ENCODE results near the gene MSANTD4.
"Not testable (repeated sequence)": the region's sequence is repeated elsewhere in the genome, so short reads cannot be mapped to it uniquely, and the experiment has no call there.

MSANTD4 gene

DNA sequence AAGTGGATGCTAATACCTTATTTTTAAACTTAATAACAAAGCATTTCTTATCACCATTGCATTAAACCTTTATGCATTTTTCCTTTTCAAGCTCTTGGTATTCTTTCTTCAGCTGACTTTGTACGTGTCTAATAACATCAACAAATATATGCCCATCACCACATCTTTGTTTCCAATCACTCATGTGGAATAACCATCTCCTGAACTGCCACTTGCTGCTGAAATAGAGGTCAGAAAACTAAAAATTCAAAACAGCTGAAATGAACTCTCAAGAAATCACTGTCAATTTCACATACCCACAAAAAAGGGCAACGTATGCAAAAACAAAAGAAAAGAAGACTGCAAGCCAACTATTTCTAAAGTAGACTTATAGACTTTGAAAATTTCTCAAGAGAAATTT, 7.4 kb downstream of the MSANTD4 start:
- ChIA-PET CTCF (no interaction called here), POLR2A (no interaction called here)
- TF ChIP-seq, protein P1, sequence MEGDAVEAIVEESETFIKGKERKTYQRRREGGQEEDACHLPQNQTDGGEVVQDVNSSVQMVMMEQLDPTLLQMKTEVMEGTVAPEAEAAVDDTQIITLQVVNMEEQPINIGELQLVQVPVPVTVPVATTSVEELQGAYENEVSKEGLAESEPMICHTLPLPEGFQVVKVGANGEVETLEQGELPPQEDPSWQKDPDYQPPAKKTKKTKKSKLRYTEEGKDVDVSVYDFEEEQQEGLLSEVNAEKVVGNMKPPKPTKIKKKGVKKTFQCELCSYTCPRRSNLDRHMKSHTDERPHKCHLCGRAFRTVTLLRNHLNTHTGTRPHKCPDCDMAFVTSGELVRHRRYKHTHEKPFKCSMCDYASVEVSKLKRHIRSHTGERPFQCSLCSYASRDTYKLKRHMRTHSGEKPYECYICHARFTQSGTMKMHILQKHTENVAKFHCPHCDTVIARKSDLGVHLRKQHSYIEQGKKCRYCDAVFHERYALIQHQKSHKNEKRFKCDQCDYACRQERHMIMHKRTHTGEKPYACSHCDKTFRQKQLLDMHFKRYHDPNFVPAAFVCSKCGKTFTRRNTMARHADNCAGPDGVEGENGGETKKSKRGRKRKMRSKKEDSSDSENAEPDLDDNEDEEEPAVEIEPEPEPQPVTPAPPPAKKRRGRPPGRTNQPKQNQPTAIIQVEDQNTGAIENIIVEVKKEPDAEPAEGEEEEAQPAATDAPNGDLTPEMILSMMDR (IDR thresholded peaks at IDR 0.05; ENCODE audit: insufficient read depth, low read length, missing control alignments) = no peak
- no peak for DNase-seq (ENCODE audit: low read depth, low spot score)
- no peak overlapping the region for H3K4me3 ChIP-seq (ENCODE audit: low read depth, low read length)

DNA sequence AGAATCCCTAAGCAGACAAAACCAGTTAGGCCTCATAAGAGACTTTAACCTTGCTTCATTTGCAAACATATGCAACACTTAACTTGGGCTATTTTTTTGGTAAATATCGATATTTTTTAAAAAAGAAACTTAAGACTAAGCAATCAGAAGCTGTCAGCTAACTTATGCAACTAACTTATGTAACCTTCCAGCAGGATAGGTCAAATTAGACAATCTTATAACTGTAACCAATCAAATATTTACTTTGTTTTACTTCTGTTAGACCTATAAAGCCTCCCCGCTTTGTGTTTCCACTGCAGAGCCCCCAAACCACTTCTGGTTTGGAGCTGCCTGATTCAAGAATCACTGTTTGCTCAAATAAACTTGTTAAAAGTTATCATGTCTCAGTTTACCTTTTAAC, 8.0 kb downstream of the MSANTD4 start:
- TF ChIP-seq, protein P1 (IDR thresholded peaks at IDR 0.05; ENCODE audit: insufficient read depth, low read length, missing control alignments) = no peak
- ChIA-PET POLR2A (no interaction called here), CTCF (no interaction called here)
- no peak for DNase-seq (ENCODE audit: low read depth, low spot score)
- no peak overlapping the region for H3K4me3 ChIP-seq (ENCODE audit: low read depth, low read length)

DNA sequence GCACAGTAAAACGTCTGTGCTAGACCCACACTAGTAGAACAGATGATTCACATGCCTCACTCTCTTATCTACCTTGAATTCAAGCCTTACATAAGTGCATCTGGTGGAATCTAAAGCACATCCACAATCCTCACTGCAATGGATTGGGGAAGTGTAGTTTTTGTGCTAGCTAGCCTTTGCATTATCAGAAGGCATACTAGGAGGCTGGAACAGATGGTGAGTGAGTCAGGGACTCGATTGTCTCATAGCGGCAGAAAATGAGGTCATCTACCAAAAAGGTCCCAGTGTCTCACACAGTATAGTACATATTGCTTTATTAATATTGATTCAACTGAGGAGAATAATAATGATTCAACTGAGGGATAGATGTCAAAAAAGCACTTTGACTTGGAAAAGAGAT, 9.3 kb downstream of the MSANTD4 start:
- peak; percentile 34 for DNase-seq (ENCODE audit: low read depth, low spot score)
- CTCF ChIA-PET = no interaction called here

DNA sequence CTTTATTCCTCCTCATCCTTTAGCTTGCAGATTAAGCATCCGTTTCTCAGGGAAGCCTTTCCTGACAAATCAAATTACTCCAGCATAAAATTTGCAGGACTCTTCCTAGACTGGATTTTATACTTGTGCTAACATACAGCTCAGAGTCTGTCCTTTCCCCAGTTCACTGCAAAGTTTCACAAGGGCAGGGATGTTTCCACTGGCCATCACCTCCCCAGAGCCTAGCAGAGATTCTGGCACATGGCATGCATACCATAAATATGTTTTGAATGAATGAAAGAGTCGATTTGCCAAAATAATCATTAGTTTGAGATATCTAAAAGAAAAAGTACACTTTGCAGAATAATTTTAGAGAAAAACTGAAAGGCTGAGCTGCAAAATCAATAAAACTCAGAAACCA, 10.6 kb downstream of the MSANTD4 start:
- DNase-seq (ENCODE audit: low read depth, low spot score) = no peak
- TF ChIP-seq, protein P1 (IDR thresholded peaks at IDR 0.05; ENCODE audit: insufficient read depth, low read length, missing control alignments) = no peak
- no peak overlapping the region for H3K4me3 ChIP-seq (ENCODE audit: low read depth, low read length)
- CTCF ChIA-PET = no interaction called here
- POLR2A ChIA-PET = no interaction called here

More for the DNA sequence above, 9.3 kb downstream of the MSANTD4 start:
- TF ChIP-seq, protein P1 (IDR thresholded peaks at IDR 0.05; ENCODE audit: insufficient read depth, low read length, missing control alignments) = no peak
- no peak overlapping the region for H3K4me3 ChIP-seq (ENCODE audit: low read depth, low read length)
- POLR2A ChIA-PET = no interaction called here

DNA sequence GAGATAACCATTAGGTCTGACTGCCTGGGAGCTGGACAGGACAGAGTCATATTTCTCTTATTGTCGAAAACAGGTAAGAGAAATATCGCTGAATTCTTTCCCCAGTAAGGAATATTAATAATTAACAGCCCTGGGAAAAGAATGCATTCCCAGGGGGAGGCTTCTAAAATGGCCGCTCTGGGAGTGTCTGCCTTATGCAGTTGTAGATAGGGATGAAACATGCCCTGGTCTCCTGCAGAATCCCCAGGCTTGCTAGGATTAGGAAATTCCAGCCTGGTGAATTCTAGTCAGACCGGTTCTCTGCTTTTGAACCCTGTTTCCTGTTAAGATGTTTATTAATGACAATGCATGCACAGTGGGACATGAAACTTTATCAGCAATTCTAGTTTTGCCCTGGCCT, 18.9 kb downstream of the MSANTD4 start:
- POLR2A ChIA-PET; H3K4me3 ChIP-seq (ENCODE audit: low read depth, low read length); CTCF ChIA-PET; DNase-seq (ENCODE audit: low read depth, low spot score): not testable (repeated sequence)

DNA sequence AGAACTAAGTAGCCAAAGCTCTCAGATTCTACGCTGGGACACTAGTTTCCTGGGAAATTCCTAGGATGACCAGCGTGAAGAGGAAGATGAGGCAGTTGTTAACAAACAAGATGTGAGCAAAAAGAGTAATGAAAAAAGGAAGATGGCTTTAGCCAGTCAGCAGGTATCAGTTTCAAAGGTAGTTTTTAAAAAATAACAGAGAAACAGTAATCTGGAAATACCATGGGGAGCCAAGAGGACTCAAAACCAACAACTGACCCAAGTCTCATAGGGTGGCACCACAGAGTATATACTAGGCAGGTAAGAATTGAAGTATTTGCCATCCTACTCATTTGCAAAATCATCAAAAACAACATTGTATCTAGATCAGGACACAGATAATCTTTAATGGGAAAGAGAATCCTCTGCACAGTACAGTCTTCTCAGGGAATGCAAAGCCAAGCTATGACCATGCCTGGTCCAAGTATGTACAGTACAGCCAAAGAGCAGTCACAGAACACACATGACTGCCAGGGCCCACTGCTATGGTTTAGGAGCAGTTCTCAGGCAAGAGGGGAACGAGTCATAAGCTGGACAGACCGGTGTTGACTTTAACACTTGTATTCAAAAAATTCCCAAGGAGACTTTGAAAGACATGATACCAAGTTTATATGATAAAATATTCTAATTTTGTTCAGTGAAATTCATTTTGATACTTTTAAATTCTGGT, 20.6 kb downstream of the MSANTD4 start:
- TF ChIP-seq, protein P1 (IDR thresholded peaks at IDR 0.05; ENCODE audit: insufficient read depth, low read length, missing control alignments) = no peak

DNA sequence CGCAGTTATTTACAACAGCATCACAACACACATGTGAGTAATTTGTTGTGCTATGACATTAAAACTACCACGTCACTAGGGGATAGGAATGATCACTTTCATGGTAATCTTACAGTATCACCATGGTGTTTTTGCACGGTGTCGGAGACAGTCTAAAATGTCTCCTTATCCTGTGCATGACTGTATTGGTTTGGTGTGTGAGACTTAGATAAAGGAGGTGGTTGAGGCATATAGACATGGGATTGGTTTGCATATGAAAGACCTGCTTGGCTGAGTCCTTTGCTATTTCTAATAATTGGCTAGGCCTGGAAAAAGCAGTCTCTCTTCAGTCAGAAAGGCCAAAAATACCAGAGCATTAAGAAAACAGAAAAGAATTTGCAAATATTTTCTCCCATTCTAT, 30.2 kb downstream of the MSANTD4 start:
- no peak overlapping the region for H3K4me3 ChIP-seq (ENCODE audit: low read depth, low read length)
- CTCF ChIA-PET = no interaction called here
- TF ChIP-seq, protein P1 (IDR thresholded peaks at IDR 0.05; ENCODE audit: insufficient read depth, low read length, missing control alignments) = no peak
- POLR2A ChIA-PET = no interaction called here
- DNase-seq (ENCODE audit: low read depth, low spot score) = no peak

More for the DNA sequence above, 20.6 kb downstream of the MSANTD4 start:
- CTCF ChIA-PET = no interaction called here
- no peak overlapping the region for H3K4me3 ChIP-seq (ENCODE audit: low read depth, low read length)
- POLR2A ChIA-PET = interaction anchor here (0.5 kb wide), 1 partner anchor 88 kb away, joined by 3 read pairs; no protein-coding TSS in a partner anchor
- no peak for DNase-seq (ENCODE audit: low read depth, low spot score)
